SU-DHL-6 (cell line): ENCODE results near the gene VAMP1.

Experiments
- H2AFZ ChIP-seq: fragments of 200-600 bp; sonication (generic); 2 replicates; pipeline ENCODE4 v1.6.1; 2014; ENCODE audit warnings: low read depth, mild to moderate bottlenecking, moderate library complexity, mixed read lengths, antibody characterized with exemption, low read length; ENCODE audit not compliant: severe bottlenecking
- H3F3A ChIP-seq: fragments of 200-600 bp; shearing (Covaris generic); 2 replicates; pipeline ENCODE4 v1.6.0; 2016; ENCODE audit warnings: antibody characterized with exemption, mild to moderate bottlenecking; ENCODE audit not compliant: insufficient read depth
- H3K27ac ChIP-seq: fragments of 200-600 bp; sonication (generic); 2 replicates; pipeline ENCODE4 v1.5.1; 2016; ENCODE audit warnings: low read depth, mild to moderate bottlenecking, low read length, moderate library complexity, mixed read lengths
- H3K27me3 ChIP-seq: fragments of 200-600 bp; sonication (generic), shearing (Covaris generic); 2 replicates; pipeline ENCODE4 v1.6.0; 2014; ENCODE audit warnings: mild to moderate bottlenecking, low read length
- H3K36me3 ChIP-seq: fragments of 200-600 bp; sonication (generic); 2 replicates; pipeline ENCODE4 v1.6.1; 2014; ENCODE audit warnings: mild to moderate bottlenecking, low read length, mixed read lengths
- H3K4me2 ChIP-seq: fragments of 300-600, 200-600 bp; shearing (Covaris generic), sonication (generic); 2 replicates; pipeline ENCODE4 v1.6.0; 2014; ENCODE audit warnings: low read length, low read depth, mild to moderate bottlenecking; ENCODE audit not compliant: poor library complexity, severe bottlenecking
- H3K4me3 ChIP-seq: fragments of 200-600 bp; sonication (generic); 2 replicates; pipeline ENCODE4 v1.5.1; 2014; ENCODE audit warnings: antibody characterized with exemption, low read length, mild to moderate bottlenecking, mixed read lengths; ENCODE audit not compliant: insufficient read depth, poor library complexity, severe bottlenecking
- H3K79me2 ChIP-seq: fragments of 200-600 bp; sonication (generic); 2 replicates; pipeline ENCODE4 v1.6.1; 2014; ENCODE audit warnings: mild to moderate bottlenecking, low read length, moderate library complexity; ENCODE audit not compliant: insufficient read depth
- H3K9ac ChIP-seq: fragments of 200-600 bp; sonication (generic); 2 replicates; pipeline ENCODE4 v1.7.0; 2014; ENCODE audit warnings: mild to moderate bottlenecking, low read length
- H3K9me2 ChIP-seq: fragments of 200-600 bp; sonication (generic); replicated peaks from 2 replicates; pipeline ENCODE4 v1.6.1; 2014; ENCODE audit warnings: low read length; ENCODE audit not compliant: insufficient read depth
- H3K9me3 ChIP-seq: fragments of 200-600 bp; sonication (generic); 2 replicates; pipeline ENCODE4 v1.6.1; 2014; ENCODE audit warnings: low read length, mixed read lengths; ENCODE audit not compliant: insufficient read depth
- H4K20me1 ChIP-seq: fragments of 200-600 bp; sonication (generic); 2 replicates; pipeline ENCODE4 v1.6.1; 2014; ENCODE audit warnings: low read depth, mild to moderate bottlenecking, antibody characterized with exemption, low read length, moderate library complexity, mixed read lengths
- CTCF ChIP-seq: fragments of 200-600 bp; sonication (generic); IDR thresholded peaks from one replicate; pipeline ENCODE4 v1.5.1; 2017; ENCODE audit warnings: antibody characterized with exemption, mild to moderate bottlenecking, low read length, moderate library complexity; ENCODE audit not compliant: insufficient read depth, poor library complexity, severe bottlenecking
- EZH2phosphoT487 ChIP-seq: fragments of 200-600 bp; sonication (generic), shearing (Covaris generic); conservative IDR thresholded peaks from 2 replicates; pipeline ENCODE4 v1.6.1; 2018; ENCODE audit warnings: mild to moderate bottlenecking, antibody characterized with exemption, low read length, moderate library complexity, mixed read lengths

VAMP1 gene

GRCh38 chr12:6423267-6424007 lies 47.0 kb downstream of the VAMP1 start:
- H2AFZ ChIP-seq, result peak overlapping the region; percentile 72

GRCh38 chr12:6420364-6420763 lies 50.1 kb downstream of the VAMP1 start:
- Histone ChIP-seq H3K9me2 (no peaks in the 10 kb centered on the region), H3K36me3 (no peaks in the 10 kb centered on the region), H3K4me2 (no peak overlapping the region), H4K20me1 (no peaks in the 10 kb centered on the region), H3K27ac (no peak overlapping the region), H3K4me3 (no peak overlapping the region), H3K9ac (no peak overlapping the region), H3K79me2 (no peaks in the 10 kb centered on the region), H3K9me3 (no peaks in the 10 kb centered on the region), H2AFZ (no peak overlapping the region), H3F3A (peaks cover 13% of the 10 kb centered on the region), H3K27me3 (no peaks in the 10 kb centered on the region)
- TF ChIP-seq EZH2phosphoT487 (no peak), CTCF (no peak)

More at GRCh38 chr12:6423267-6424007, 47.0 kb downstream of the VAMP1 start:
- H3K36me3 ChIP-seq, result no peaks in the 10 kb centered on the region
- H3K4me2 ChIP-seq, result peak overlapping the region; percentile 34
- H3F3A ChIP-seq, result peaks cover 44% of the 10 kb centered on the region
- peak overlapping the region; percentile 36 for H3K9ac ChIP-seq
- no peak for TF ChIP-seq EZH2phosphoT487
- peak; percentile 78 for TF ChIP-seq CTCF
- peak overlapping the region; percentile 94 for H3K27ac ChIP-seq
- no peak overlapping the region for H3K4me3 ChIP-seq
- no peaks in the 10 kb centered on the region for H3K27me3 ChIP-seq
- H3K9me3 ChIP-seq, result no peaks in the 10 kb centered on the region
- H4K20me1 ChIP-seq, result no peaks in the 10 kb centered on the region
- no peaks in the 10 kb centered on the region for H3K79me2 ChIP-seq
- H3K9me2 ChIP-seq, result no peaks in the 10 kb centered on the region

- no peak for TF ChIP-seq CTCF
- TF ChIP-seq EZH2phosphoT487, result no peak
- Histone ChIP-seq H4K20me1 (no peaks in the 10 kb centered on the region), H3K9me3 (no peaks in the 10 kb centered on the region), H3K9me2 (no peaks in the 10 kb centered on the region), H3K36me3 (no peaks in the 10 kb centered on the region), H3K79me2 (no peaks in the 10 kb centered on the region), H3K27me3 (no peaks in the 10 kb centered on the region), H3K4me3 (no peak overlapping the region), H3K9ac (no peak overlapping the region), H2AFZ (no peak overlapping the region), H3F3A (no peaks in the 10 kb centered on the region), H3K4me2 (no peak overlapping the region), H3K27ac (no peak overlapping the region)
Measured at GRCh38 chr12:6418796-6419195, 51.7 kb downstream of the VAMP1 start.
